ENCODE results near the gene UTP11.
"Not testable (repeated sequence)": the region's sequence is repeated elsewhere in the genome, so short reads cannot be mapped to it uniquely, and the experiment has no call there.

Gene UTP11

DNA sequence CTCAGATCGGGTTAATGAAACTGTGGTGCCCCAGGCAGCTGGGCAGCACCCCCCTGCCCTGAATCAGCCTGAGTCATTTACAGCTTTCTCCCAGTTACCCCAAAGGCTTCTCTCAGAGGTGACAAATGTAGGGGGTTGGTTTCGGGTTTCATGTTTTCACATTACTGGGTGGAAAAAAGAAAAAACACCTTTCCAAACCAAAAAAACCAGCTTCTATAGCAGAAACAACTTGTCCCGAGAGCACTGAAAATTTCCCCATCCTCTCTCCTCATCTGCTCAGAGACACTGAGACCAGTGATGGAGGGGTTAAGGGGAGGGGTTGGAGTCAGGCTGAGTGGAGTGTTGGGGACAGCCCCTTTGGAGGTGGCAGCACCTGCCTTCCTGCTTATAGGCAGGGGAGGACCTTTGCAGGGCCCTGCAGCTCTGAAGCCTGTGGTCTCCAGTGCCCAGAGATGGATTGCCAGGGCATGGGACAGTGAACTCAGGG, 15.6 kb downstream of the UTP11 start:
- no peak for DNase-seq

DNA sequence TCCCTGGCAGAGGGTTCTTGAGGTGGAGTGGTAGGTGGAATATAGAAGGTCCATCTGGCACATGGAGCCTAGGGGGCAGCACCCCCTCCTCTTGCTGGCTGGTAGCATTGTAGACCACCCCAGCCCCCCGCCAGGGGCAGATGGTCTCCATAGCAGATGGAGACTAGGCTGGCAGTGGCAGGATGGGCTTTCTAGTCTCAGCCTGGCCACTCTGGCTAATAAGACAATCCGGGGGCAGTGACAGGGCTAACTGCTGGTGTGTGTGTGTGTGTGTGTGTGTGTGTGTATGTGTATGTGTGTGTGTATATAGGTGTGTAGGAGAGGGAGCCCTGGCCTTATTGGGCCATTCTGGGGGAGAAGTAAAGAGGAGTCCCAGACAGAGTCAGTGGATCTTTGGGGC, 16.1 kb downstream of the UTP11 start:
- DNase-seq: no peak

DNA sequence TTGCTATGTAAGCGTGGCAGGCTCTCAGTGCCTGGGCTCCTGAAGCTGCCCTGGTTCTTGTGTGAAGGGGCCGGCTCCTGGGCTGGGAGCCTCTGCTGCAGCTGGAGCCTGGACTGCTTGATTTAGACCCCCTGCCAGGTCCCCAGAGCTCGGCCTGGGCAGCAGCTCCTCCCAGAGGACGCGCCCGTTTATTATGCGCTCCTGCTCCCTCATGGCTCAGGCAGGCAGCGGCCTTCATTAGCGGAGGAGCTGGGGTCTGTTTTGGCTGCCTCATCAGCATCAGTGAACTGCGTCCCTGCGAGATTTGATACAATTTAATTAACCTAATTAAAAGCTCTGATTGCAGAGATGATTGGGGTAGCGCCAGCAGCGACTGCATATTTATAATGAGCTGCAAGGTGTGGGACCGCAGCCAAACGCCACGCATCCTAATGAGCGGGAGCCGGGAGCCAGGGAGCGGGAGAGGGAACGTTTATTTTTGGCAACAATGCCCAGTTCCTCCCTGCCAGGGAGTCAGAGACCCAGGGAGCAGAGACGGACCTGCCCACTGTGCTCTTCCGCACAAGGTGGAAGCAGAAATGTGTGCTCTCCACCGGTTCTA, 16.6 kb downstream of the UTP11 start:
- DNase-seq: no peak

DNA sequence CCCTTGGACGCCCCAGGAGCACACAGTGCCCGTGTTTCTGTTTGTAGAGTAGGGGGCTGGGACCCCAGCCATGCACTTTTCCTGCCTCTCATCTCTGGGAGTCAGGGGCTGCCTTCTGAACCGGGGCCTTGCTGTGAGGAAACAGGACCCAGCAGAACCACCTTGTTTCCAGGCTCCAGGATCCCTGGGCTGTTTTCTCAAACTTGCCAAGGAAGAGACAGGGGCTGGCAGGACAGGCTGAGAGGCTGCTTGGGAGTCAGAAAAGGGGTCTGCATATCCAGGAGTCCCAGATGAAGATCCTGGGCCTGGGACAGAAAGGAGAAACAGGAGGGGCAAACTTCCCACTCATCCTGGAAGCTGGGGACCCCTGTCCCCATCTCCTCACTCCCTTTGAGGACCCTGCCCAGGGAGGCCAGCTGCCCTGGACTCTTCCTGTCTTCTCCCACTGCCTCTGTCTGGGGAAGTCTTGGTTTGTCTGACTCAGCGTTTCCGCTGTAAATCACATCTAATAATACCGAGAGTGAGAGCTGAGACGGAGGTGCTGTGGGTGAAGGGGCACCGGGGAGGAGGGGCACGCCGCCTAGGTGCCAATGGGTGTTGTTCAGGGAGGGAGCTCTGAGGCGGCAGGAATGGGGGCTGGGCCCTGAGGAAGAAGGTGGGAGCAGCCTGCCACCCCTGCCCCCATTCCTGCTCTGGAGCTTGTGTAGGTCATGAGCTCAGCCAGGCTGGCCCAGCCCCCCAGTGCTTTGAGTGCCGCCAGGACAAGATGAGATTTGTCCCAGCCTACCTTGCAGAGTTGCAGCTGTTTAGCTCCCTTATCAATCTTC, 17.4 kb downstream of the UTP11 start:
- DNase-seq: peak; percentile 57

DNA sequence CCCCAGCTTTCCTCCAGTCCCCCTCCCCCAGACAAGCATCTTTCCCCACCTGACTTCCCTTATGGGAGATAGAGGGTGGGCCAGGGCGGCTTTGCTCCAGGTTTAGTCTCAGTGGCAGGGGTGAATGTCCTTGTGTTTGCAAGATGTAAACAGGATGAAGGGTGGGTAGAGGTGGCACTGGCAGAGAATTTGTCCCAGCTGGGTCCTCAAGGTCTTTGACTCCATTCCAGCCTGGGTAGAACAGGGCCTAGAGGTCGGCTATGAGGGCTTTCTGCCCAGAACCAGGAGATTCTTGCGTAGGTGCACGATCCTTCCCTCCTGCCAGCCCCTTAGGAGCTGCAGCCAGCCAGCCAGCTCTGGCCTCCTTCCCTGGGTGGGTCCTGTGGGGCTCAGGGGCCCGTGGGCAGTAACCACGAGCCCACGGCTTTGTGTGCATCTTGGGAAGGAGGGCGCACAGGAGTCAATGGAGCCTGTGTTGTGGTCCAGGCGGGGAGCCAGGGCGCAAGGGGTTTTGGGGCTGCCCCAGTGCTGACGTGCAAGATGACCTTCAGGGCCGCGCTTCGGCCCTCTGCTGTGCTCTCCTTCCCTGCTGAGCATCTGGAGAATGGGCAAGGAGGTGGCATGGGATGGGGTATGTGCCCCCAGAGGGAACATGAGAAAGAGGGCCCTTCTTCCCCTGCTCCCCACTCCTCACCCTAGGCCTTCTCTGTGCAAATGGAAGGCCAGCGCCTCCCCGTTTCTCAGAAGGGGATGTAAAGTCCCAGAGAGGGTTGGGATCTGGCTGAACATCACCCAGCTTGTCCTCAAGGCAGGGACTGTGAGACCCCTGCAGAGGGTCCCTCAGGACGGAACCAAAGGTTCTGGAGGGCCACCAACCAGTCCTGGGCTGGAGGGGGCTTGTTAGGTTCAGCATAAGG, 18.3 kb downstream of the UTP11 start:
- no peak for DNase-seq

DNA sequence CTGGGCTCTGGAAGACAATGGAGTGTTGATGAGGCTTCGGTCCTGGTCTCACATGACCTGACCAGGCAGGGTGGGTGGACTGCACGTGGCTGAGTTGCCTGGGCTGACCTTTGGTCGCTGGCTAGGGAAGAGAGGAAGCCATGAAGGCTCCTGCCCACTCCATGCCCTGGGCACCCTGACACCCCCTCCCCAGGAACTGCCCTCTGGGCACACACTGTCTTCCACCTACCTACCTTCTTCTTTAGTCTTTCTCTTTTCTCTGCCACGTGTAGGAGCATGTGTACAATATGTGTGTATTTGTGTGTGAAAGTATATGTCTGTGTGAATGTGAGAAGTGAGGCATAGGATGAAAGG, 19.0 kb downstream of the UTP11 start:
- DNase-seq: no peak

DNA sequence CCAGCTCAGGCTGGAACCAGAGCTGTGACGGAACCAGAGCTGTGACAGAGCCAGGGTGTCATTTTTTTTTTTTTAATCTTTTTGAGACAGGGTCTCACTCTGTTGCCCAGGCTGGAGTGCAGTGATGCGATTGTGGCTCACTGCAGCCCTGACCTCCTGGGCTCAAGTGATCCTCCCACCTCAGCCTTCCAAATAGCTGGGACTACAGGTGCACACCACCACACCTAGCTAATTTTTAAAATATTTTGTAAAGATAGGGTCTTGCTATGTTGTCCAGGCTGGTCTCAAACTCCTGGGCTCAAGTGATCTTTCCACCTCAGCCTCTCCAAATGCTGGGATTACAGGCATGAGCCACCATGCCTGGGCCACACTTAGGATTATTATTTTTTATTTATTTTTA, 20.5 kb downstream of the UTP11 start:
- not testable (repeated sequence) for DNase-seq

DNA sequence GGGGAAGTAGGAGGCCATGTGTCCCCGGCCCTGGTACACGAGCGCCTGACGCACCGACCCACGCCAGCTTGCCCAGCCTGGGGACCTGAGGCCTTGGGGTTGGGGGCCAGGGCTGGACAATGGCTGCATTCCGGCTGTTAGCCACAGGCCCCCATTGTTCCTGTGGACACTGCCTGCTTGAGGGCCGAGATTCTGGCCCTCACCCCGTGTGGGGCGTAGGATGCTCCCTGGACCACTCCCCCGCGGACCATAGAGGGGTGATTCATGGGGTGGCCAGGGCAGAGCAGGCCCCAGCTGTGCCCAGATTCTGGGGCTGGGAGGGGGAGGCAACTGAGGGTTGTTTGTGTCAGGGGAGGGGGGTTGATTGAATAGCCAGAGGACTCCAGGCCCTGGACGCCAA, 22.3 kb downstream of the UTP11 start:
- DNase-seq: no peak

DNA sequence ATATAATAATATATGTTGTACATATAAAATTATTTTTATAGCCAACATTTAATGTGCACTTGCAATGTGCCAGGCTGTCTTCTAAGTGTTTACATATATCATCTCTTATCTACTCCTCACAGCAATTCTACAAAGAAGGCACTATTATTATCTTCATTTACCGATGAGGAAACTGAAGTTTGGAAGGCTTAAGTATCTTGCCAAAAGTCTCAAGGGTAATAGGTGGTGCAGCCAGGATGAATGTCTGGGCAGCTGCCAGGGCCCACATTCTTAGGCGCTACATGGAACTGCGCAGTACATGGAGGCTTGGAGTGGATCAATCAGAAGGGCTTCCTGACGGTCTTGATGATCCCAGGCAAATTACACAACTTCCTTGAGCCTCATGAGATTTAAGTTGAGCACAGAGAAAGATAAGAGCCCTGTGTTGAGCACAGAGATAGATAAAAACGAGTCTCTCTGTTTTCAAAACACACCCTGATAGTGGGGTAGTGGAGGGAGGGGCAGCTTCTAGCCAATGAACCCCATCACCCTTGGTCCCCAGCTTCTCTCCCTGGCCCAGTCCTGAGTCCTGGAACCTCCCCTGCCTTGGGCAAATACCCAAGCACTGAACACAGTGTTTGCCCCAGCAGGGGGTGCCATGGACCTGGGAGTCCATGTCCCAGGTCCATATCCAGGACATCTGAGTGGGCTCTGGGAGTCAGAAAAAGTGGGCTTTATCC, 24.8 kb downstream of the UTP11 start:
- DNase-seq: no peak

DNA sequence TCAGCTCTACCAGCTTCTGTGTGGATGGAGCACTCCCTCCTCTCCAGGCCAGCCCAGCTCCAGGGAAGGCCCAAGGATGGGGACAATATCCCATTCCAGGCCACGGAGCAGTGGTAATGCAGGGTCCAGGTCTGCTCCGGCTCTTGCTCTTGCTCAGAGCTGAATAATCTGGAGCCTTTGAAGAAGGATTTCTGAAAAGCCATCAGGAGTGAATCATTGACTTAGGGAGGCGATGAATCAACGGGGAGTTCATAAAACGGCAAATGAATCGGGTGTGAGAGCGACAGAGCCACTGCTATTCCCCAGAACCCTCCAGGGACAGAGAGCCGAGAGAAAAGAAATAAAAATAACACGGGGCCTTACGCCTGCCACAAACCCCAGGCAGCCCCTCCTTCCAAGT, 26.3 kb downstream of the UTP11 start:
- peak; percentile 82 for DNase-seq

DNA sequence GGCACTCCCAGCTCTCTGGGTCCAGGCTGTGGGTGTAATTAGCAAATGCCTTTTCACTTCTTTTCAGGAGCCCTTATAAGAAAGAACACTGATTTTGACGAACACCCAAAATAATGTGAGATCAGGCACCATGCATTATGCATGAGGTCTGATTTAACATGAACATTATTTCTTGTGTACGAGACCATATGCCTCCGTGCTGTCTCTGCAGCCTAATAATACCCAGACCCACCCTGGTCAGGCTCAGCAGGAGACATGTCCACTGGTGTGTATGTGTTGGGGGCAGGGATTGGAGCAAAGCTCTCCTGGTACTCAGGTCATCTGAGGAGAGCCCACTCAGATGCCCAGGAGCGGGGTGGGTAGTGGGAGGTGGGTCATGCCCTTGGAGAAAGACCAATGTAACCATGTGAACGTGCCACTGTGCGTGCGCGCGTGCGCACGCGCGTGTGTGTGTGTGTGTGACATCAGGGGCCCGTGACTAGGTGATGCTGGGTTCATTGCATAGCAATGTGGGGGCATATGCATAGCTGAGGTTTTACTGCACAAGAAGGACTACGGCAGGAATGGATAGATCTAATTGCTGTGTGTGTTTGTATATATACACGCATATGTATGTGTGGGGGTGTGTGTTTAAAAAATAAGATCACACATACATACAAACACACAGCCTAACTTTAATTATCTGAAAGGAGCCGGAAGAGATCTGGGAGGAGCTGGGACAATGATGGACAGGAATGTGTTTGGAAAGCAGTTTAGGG, 27.0 kb downstream of the UTP11 start:
- peak; percentile 7 for DNase-seq

DNA sequence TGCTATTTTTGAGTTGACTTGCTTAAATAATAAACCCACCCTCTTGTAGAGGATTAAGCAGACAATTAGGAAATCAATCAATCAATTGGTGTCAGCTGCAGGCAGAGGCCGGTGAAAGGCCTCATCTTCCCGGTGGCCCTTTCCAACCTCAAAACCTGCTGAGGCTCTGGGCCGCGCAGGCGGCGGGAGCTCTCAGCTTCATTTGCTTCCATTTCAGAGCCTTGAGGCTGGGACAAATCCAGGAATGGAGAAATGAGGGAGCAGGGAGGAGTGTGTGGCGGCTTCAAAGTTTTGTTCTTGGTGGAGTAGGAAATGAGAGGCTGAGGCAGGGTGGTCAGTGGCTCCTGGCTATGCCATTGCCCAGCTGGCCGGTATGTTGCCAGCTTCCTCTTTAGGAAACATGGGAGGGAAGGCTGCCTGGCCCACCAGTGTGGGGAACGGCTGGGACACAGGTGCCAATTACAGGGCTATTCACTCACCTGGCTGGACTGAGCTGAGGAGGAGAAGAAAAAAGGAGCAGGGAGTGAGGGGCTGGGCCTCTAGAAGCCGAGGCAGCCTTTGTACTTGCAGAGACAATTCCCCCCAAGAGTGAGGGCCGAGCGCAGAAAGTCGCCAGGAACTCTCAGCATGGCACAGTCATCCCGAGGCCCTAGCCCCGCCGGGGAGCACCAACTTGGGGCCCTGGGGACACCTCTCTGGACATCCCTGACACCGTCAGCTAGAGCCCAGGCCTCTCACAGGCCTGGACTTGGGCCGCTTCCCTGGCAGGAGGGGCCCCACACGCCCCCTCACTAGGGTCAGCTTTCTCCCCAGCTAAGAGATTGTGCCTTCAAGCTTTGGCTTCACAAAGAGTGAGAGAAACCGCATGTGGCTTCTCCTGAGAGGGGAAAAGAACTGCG, 29.7 kb downstream of the UTP11 start:
- DNase-seq: no peak

DNA sequence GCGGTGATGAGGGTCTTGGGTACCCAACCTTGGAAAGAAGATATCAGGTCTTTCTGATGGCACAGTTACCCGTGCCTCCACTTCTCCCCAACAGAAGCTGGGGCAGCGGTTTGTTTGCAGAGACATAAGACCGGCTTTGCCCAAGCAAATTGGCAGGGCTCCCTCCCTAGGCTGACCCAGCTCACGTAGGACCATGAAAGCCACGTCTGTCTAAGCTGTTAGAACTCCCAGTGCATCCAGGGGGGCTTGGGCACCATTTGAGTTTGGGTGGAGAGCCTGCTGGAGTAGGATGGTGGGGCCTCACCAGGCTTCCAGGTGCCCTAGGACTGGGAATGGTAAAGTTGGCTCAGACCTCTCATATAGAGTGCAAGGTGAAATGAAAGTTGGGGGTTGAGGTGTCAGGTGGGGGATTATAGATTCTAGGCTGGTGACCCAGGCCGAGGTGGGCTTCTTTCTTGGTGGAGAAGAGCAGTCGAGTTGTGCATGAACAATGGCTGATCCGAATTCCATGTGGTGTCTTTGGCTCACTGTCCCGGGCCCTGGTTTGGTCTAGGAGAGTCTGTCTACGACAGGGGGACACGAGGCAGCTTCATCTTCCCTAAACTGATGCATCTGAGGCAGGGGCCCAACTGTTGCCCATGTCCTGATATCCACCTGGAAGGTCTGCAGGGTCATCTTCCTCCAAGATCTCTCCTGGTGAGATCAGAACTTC, 30.7 kb downstream of the UTP11 start:
- no peak for DNase-seq

DNA sequence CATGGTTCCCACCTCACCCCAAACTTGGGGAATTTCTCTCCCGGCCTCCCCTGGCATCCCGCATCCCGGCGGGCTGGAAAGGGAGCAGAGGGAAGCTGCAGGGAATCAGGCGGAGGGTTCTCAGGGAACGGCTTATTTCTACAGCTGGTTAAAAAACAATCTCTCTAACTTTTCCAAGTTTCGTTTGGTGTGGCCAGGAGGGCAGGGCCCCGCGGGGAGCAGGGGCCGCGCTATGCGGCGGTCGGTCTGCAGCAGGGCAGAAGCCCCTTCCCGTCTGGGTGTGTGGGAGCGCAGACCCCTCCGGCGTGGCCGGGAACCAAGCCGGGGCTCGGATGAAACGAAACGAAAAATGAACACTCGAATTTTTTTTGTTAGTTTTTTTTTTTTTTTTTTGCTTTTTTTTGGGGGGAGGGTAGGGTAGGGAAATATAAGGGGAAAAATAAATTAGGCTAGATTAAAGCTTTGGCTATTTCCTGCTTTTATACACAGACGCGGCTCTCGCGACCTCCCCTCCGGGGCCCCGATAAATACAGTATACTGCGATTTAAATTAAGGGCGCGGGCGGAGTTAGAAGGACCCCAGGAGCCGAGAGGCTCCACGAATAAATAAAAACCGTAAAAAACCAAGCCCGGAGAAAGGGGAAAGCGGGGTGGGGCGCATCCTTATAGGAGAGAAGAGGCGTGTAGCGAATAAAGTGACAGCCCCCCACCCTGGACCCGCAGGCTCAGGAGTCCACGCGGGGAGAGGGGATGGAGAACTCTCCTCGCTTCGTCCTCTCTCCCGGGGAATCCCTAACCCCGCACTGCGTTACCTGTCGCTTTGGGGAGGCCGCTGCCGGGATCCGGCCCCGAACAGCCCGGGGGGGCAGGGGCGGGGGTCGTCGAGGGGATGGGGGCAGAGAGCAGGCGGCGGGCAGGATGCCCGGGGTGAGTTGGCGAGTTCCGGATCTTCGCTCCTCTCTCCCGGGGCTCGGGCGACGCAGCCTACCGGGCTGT, 32.0 kb downstream of the UTP11 start:
- DNase-seq: no peak

DNA sequence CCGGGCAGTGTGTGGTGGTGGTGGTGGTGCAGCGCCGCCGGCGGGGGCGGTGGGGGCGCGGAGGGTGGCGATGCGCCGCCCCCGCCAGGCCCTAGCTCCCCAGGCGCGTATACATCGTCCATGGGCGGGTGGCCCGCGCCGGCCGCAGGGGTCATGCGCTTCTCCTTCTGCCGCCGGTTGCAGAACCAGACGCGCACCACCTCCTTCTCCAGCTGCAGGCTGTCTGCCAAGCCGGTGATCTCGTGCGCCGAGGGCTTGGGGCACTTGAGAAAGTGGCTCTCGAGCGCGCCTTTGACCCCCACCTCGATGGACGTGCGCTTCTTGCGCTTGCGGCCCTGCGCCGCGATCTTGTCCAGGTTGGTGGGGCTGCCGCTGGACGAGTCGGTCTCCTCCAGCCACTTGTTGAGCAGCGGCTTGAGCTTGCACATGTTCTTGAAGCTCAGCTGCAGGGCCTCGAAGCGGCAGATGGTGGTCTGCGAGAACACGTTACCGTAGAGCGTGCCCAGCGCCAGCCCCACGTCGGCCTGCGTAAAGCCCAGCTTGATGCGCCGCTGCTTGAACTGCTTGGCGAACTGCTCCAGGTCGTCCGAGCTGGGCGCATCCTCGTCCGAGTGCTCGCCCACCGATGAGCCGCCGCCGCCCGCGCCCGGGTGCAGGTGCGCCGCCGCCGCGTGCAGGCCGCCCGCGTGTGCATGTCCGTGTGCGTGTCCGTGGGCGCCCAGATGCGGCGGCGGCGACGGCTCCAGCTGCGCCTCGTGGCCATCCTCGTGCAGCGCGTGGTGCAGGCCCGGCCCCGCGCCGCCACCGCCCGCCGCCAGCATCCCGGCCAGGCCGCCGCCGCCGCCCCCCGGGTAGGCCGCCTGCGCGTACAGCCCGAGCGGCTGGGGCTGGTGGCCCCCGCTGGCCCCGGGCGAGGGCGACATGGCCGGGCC, 33.1 kb downstream of the UTP11 start:
- DNase-seq: peak; percentile 1

DNA sequence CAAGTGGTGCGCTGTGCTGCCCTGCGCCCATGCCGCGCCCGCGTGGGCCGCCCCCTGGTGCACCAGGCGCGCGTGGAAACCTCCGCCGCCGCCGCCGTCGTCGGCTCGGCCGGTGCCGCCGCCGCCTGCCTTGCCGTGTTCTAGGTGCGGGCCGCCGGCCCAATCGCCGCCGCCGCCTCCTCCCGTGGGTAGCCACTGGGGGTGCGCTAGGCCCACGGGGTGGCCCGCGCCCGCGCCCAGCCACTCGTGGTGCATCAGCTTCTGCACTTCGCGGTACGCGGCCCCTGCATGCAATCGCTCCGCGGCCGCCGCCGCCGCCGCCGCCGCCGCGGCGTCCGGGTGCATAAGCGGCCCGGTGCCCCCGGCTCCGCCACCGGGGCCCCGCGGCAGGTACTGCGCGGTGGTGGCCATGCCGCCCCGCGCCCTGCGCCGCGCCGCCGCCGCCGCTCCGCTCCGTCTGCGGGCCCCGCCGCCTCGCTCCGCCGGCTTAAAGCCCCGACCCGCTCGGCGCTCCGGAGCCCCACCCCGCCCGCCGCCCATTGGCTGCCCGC, 33.9 kb downstream of the UTP11 start, which contains the start of gene POU3F1:
POU3F1 (minus strand) TSS at position 461 of the 551 bp plus-strand sequence; CDS start at position 411, 50 bp downstream.
- no peak for DNase-seq

DNA sequence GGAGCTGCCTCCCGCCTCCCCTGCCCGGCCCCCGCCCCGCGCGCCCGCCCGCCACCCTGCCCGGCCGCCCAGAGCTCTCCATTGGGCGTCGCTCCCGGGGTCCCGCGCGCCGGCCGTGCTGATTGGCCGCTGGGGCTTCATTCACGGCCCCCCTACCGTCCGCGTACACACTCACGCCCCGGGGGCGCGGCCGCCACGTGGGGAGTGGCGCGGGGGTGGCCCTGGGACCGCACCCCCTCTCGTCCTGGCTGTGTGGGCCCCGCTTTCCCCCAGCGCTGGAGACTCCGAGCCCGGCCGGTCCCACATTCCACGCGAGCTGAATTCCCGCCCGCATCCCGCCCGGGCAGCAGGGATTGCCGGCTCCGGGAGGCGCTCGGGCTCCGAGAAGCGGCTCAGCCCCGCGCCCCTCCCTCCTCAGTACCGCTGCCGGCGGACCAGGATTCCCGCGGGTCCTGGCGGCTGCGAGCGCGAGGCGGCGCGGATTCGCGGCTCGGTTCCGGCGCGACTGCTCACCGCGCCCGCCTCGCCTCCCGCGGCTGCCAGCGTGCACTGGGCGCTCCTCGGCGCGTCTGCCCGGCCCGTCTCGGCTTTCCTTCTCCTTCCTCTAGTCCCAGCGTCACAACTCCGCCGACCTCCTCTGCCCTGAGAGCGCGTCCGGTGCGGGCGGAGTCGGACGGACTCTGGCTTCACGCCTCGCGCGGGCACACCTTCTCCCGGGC, 34.5 kb downstream of the UTP11 start:
- DNase-seq: peak; percentile 48
